ENCODE measurements around the gene GGT6. TPM values are rescaled to one million over a fixed set of nuclear protein-coding genes. Genes with fewer than 3 reads are reported as not detected.

Gene GGT6
- total RNA-seq, 3 donors from 2014 or later, result 98.0 to 219 (median 189) TPM

DNA sequence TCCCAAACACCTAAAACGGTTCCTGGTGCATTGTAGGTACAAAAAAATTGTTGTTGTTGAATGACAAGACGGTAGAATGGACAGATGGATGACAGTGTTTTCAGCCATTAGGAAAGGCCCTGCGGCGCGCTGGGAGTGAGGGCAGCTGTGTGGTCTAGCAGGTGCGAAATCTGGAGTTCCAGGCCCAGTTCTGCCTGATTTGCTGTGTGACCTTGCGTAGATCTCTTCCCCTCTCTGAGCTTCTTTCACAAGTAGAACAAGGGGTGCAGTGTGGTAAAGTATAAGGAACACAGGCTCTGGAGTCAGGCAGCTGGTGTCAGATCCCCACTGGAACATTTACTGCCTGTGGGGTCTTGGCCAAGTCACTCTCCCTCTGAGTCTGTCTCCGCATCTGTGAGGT lies 36.4 kb downstream of the GGT6 start:
- H3K9me3 ChIP-seq, result no peaks in the 10 kb centered on the region
- intact Hi-C loops (cut with DNase I, micrococcal nuclease), result no loop called here
- DNase-seq (no peak), ATAC-seq (no peak)
- TF ChIP-seq, protein P1, sequence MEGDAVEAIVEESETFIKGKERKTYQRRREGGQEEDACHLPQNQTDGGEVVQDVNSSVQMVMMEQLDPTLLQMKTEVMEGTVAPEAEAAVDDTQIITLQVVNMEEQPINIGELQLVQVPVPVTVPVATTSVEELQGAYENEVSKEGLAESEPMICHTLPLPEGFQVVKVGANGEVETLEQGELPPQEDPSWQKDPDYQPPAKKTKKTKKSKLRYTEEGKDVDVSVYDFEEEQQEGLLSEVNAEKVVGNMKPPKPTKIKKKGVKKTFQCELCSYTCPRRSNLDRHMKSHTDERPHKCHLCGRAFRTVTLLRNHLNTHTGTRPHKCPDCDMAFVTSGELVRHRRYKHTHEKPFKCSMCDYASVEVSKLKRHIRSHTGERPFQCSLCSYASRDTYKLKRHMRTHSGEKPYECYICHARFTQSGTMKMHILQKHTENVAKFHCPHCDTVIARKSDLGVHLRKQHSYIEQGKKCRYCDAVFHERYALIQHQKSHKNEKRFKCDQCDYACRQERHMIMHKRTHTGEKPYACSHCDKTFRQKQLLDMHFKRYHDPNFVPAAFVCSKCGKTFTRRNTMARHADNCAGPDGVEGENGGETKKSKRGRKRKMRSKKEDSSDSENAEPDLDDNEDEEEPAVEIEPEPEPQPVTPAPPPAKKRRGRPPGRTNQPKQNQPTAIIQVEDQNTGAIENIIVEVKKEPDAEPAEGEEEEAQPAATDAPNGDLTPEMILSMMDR (IDR thresholded peaks at IDR 0.05), result no peak
- no peak overlapping the region for H3K4me3 ChIP-seq
- no peaks in the 10 kb centered on the region for H3K4me1 ChIP-seq (ENCODE audit: low read depth)
- H3K36me3 ChIP-seq (ENCODE audit: low read depth), result no peaks in the 10 kb centered on the region

DNA sequence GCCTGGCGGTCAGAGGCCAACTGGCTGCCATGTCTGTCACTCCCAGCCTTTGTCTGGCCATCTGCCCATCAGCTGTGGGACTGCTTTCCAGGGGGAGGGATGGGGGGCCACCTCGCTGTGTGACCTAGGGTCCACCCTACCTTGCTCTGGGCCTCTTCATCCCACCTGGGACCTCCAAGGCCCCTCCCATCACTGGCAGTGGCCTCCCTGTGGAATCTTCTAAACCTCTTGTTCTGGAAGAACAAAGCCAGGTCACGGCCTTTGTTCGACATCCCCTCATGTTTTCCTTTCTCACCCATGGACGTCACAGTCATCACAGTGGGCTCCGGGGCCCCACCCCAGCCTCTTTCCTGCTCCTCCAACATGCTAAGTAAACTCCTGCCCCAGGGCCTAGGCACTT lies 37.7 kb downstream of the GGT6 start:
- intact Hi-C loops (cut with DNase I, micrococcal nuclease), result no loop called here
- Histone ChIP-seq H3K9me3 (no peaks in the 10 kb centered on the region), H3K4me3 (no peak overlapping the region), H3K36me3 (ENCODE audit: low read depth) (no peaks in the 10 kb centered on the region), H3K4me1 (ENCODE audit: low read depth) (no peaks in the 10 kb centered on the region)
- no peak for DNase-seq
- TF ChIP-seq, protein P1 (IDR thresholded peaks at IDR 0.05), result no peak
- no peak for ATAC-seq

DNA sequence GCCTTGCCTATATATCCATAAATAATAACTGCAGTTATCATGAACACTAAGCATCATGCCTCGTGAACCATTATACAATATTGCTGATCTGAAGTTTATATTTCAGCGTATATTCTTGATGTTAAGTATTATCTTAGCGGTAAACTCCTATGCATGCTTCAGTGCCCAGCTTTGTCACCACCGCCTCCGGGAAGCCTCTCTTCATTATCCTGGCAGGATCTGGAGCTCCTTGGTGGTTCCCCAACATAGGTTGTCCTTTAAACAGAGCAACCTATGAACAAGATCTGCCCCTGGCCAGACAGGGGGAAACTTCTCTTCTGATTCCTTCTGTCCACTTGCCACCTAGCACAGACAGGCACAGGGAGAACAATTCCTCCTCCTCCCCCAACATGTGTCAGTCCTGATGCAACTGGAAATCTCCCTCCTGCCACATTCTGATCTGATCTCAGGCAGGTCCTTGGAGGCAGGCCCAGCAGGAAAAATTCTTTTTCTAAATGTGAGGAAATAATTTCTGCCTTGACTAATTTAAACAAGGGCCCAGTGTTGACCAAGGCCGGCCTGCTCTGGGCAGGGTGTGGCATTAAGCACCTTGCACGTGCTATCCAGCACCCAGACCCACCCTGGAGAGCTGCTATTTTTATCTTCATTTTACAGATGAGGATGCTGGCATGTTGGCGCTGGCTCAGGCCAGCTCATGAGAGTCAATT lies 39.3 kb downstream of the GGT6 start:
- no peaks in the 10 kb centered on the region for H3K4me1 ChIP-seq (ENCODE audit: low read depth)
- no peak overlapping the region for H3K4me3 ChIP-seq
- ATAC-seq (peak; percentile 80), DNase-seq (peak in 1 of 3 donors; percentile 40)
- no peaks in the 10 kb centered on the region for H3K9me3 ChIP-seq
- H3K36me3 ChIP-seq (ENCODE audit: low read depth), result no peaks in the 10 kb centered on the region
- TF ChIP-seq, protein P1 (IDR thresholded peaks at IDR 0.05), result no peak
- intact Hi-C loops (cut with DNase I, micrococcal nuclease), result no loop called here

DNA sequence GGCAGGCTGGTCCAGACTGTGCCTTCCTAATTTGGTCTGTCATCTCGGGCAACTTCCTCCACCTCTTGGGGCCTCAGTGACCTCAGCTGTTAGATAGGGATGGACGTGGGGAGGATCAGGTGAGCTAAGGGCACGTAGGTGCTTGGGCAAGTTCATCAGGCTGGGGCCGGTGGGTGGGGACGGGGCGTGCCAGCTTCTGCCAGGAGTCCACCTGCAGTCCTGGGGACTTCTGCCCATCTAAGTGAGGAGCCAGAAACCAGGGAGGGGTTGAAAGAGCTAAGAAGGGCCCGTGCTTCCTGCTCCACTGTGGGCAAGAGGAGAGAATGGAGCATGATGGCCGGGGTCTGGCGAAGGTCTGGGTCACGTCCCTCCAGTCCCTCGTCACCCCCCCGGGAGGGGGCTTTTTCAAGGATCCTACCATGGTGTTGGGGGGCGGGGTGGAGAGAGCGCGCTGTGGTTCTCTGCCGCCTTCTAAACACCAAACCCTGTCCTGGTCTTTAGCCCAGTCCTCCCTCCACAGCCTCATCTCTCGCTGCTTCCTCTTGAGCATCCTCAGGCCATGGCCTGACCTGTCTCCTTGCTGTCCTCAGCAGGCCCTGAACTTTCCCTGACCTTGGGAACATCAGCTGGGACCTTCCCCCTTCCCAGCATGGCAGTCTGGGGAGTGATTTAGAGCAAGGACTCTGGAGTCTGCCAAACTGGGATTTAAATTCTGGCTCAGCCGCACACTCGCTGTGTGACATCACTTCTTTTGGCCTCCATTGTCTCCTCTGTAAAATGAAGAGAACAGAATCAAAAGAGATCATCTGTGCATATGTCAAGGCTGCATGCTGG lies 40.1 kb downstream of the GGT6 start:
- DNase-seq (no peak), ATAC-seq (no peak)
- no peaks in the 10 kb centered on the region for H3K9me3 ChIP-seq
- intact Hi-C loops (cut with DNase I, micrococcal nuclease), result no loop called here
- TF ChIP-seq, protein P1 (IDR thresholded peaks at IDR 0.05), result no peak
- H3K4me3 ChIP-seq, result no peak overlapping the region
- no peaks in the 10 kb centered on the region for H3K36me3 ChIP-seq (ENCODE audit: low read depth)
- no peaks in the 10 kb centered on the region for H3K4me1 ChIP-seq (ENCODE audit: low read depth)

DNA sequence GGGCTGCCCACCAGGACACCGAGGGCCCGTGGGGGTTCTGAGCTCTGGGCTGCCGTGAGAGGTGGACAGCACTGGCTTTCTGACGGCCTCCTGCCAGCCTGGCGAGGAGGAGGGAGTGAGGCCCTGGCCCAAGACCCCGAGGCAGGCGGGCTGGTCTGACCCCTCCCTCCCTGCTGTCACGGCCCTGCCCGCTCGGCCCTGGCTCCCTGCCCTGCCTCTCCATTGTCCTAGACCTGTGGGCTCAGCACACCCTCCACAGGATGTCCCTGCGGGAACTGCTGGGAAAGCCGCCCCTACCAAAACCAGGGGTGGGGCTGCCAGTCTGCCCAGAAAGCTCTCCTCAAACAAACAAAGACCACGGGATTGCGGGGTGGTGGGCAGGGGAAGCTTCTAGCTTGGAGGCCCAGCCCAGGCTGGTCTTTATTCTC lies 41.0 kb downstream of the GGT6 start:
- TF ChIP-seq, protein P1 (IDR thresholded peaks at IDR 0.05), result no peak
- ATAC-seq (no peak), DNase-seq (no peak)
- no peaks in the 10 kb centered on the region for H3K9me3 ChIP-seq
- no peak overlapping the region for H3K4me3 ChIP-seq
- intact Hi-C loops (cut with DNase I, micrococcal nuclease), result no loop called here
- H3K36me3 ChIP-seq (ENCODE audit: low read depth), result no peaks in the 10 kb centered on the region
- H3K4me1 ChIP-seq (ENCODE audit: low read depth), result no peaks in the 10 kb centered on the region
